Measurements from ENCODE around the gene WAS.

DNA sequence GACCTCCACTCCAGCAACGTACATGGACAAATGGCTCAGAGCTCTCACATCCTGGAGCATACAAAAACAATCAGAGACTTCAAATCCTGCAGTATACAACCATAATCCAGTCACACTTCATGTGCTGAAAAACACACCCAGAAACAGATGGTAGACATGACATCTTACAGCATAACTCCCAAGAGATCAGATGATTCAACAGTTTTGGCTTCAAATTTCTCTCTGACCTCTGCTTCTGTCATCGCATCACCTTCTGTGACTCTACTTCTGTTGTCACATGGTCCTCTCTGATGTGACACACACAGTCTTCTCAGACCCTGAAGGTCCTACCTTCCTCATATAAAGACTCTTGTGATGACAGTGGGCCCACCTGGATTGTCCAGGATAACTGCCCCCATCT, 31.5 kb downstream of the WAS start:
- no peak for TF ChIP-seq CTCF (IDR thresholded peaks at IDR 0.05; ENCODE audit: poor library complexity)
- TF ChIP-seq EZH2 (IDR thresholded peaks at IDR 0.05; ENCODE audit: borderline replicate concordance): no peak
